NCI-H2196 treated with DMSO at 0.1 percent for 48 hours (cell line): Measurements from ENCODE around the gene TMA7.
"Not testable (repeated sequence)": the region's sequence is repeated elsewhere in the genome, so short reads cannot be mapped to it uniquely, and the experiment has no call there.

ENCODE experiments used
- DNase-seq: peaks from one replicate; lab custom pipeline; 2025; ENCODE audit not compliant: unreplicated experiment; lab: John Stamatoyannopoulos, UW

Gene TMA7

GRCh38 chr3:48467110-48467454 is 27.0 kb downstream of the TMA7 start:
- DNase-seq = no peak

- no peak for DNase-seq
Measured at GRCh38 chr3:48467473-48468267, 27.6 kb downstream of the TMA7 start.

- DNase-seq = no peak
Measured at GRCh38 chr3:48468329-48468731, 28.3 kb downstream of the TMA7 start.

- DNase-seq = no peak
Measured at GRCh38 chr3:48469046-48469915, 29.2 kb downstream of the TMA7 start.

- DNase-seq = no peak
Measured at GRCh38 chr3:48470286-48470685, 30.2 kb downstream of the TMA7 start.

GRCh38 chr3:48472673-48472922 is 32.5 kb downstream of the TMA7 start:
- DNase-seq = no peak

- DNase-seq = peak; percentile 51
Measured at GRCh38 chr3:48472923-48473616, 33.0 kb downstream of the TMA7 start.

- no peak for DNase-seq
Measured at GRCh38 chr3:48473617-48473952, 33.5 kb downstream of the TMA7 start.

- not testable (repeated sequence) for DNase-seq
Measured at GRCh38 chr3:48474031-48474430, 34.0 kb downstream of the TMA7 start.

GRCh38 chr3:48474619-48475018 is 34.6 kb downstream of the TMA7 start:
- no peak for DNase-seq

- DNase-seq = no peak
Measured at GRCh38 chr3:48475188-48475587, 35.1 kb downstream of the TMA7 start.

GRCh38 chr3:48476426-48477053 is 36.5 kb downstream of the TMA7 start:
- no peak for DNase-seq

GRCh38 chr3:48477959-48478520 is 38.0 kb downstream of the TMA7 start:
- DNase-seq = no peak

- DNase-seq = no peak
Measured at GRCh38 chr3:48478626-48479555, 38.8 kb downstream of the TMA7 start.

- DNase-seq = not testable (repeated sequence)
Measured at GRCh38 chr3:48480891-48481290, 40.8 kb downstream of the TMA7 start.

GRCh38 chr3:48482822-48483221 is 42.8 kb downstream of the TMA7 start:
- DNase-seq = not testable (repeated sequence)

- DNase-seq = no peak
Measured at GRCh38 chr3:48486952-48487351, 46.9 kb downstream of the TMA7 start.

- no peak for DNase-seq
Measured at GRCh38 chr3:48492461-48493202, 52.6 kb downstream of the TMA7 start.

- no peak for DNase-seq
Measured at GRCh38 chr3:48493203-48493501, 53.1 kb downstream of the TMA7 start.
